OCI-LY1 (cell line): ENCODE data around the gene TRAPPC14.

ENCODE experiments used
- CTCF ChIP-seq: fragments of 200-600 bp; sonication (generic), shearing (Covaris generic); IDR thresholded peaks from 2 replicates; pipeline ENCODE4 v1.5.1; 2017; ENCODE audit warnings: mild to moderate bottlenecking, antibody characterized with exemption, low read length, moderate library complexity, mixed read lengths
- EZH2 ChIP-seq: fragments of 200-600 bp; sonication (generic), shearing (Covaris generic); IDR thresholded peaks from 2 replicates; pipeline ENCODE4 v1.8.0; 2017; ENCODE audit warnings: borderline replicate concordance, mixed run types, mild to moderate bottlenecking, antibody characterized with exemption, low read length, moderate library complexity, mixed read lengths

- no peak for TF ChIP-seq CTCF
- TF ChIP-seq EZH2: no peak
Measured at GRCh38 chr7:100106633-100107032, 51.9 kb downstream of the TRAPPC14 start.
